IMR-90 (cell line): ENCODE results near the gene NEURL1B. TPM values are rescaled to one million over a fixed set of nuclear protein-coding genes. Genes with fewer than 3 reads are reported as not detected.

ENCODE experiments used
- ATAC-seq: fragments of 200-7000 bp; cut with Tn5 transposase; 2 replicates; pipeline ENCODE4 v1.9.1; 2020; ENCODE audit warnings: low read depth, mild to moderate bottlenecking, moderate library complexity
- BruUV-seq: library from RNA; stranded (reverse); fragments of 400-500 nt; replicated peaks from 2 replicates; lab custom pipeline; 2021; lab: Mats Ljungman, UMichigan
- CTCF ChIA-PET: fragments of 300-600 bp; formaldehyde crosslinking; extraction: SDS; loops from one replicate; lab custom pipeline; 2021; ENCODE audit warnings: antibody characterized with exemption; lab: Yijun Ruan, JAX
- POLR2A ChIA-PET: fragments of 300-600 bp; sonication (Branson Sonifier 250); formaldehyde crosslinking; loops from one replicate; lab custom pipeline; 2022; ENCODE audit warnings: antibody characterized with exemption; ENCODE audit not compliant: unreplicated experiment; lab: Charles Lee
- DNase-seq: peaks from one replicate; pipeline ENCODE4 v3.0.0; 2013
- H2AFZ ChIP-seq: replicated peaks from 2 replicates; pipeline ENCODE3; 2013; ENCODE audit warnings: low read length, mild to moderate bottlenecking; ENCODE audit not compliant: poor library complexity
- H2AK5ac ChIP-seq: 2 replicates; pipeline ENCODE4 v1.6.1; 2013; ENCODE audit warnings: low read depth, low read length, inconsistent platforms
- H2AK9ac ChIP-seq: replicated peaks from 2 replicates; pipeline ENCODE3; 2013; ENCODE audit warnings: mild to moderate bottlenecking, low read depth, low read length, moderate library complexity; ENCODE audit not compliant: poor library complexity
- H2BK120ac ChIP-seq: 2 replicates; pipeline ENCODE4 v1.6.1; 2013; ENCODE audit warnings: low read depth, low read length, inconsistent platforms
- H2BK15ac ChIP-seq: 3 replicates; pipeline ENCODE4 v1.6.1; 2013; ENCODE audit warnings: low read depth, low read length, inconsistent platforms
- H2BK20ac ChIP-seq: 2 replicates; pipeline ENCODE4 v1.6.1; 2013; ENCODE audit warnings: low read depth, mild to moderate bottlenecking, inconsistent platforms, low read length, moderate library complexity
- H2BK5ac ChIP-seq: 2 replicates; pipeline ENCODE4 v1.6.1; 2013; ENCODE audit warnings: mild to moderate bottlenecking, low read depth, low read length, inconsistent platforms; ENCODE audit not compliant: poor library complexity, severe bottlenecking
- H3K14ac ChIP-seq: replicated peaks from 2 replicates; pipeline ENCODE4 v1.6.1; 2013; ENCODE audit warnings: low read depth, low read length, inconsistent platforms
- H3K18ac ChIP-seq: 2 replicates; pipeline ENCODE4 v1.6.1; 2013; ENCODE audit warnings: low read depth, low read length, control low read depth
- H3K23ac ChIP-seq: 2 replicates; pipeline ENCODE4 v1.6.1; 2013; ENCODE audit warnings: low read depth, low read length, inconsistent platforms
- H3K27ac ChIP-seq: 2 replicates; pipeline ENCODE4 v1.5.1; 2013; ENCODE audit warnings: mild to moderate bottlenecking, control low read depth, low read length; ENCODE audit not compliant: insufficient read depth
- H3K27me3 ChIP-seq: 2 replicates; pipeline ENCODE4 v1.6.1; 2013; ENCODE audit warnings: low read length; ENCODE audit not compliant: control insufficient read depth, insufficient read depth
- H3K36me3 ChIP-seq: 2 replicates; pipeline ENCODE4 v1.6.1; 2013; ENCODE audit warnings: low read length, mixed read lengths; ENCODE audit not compliant: control insufficient read depth, insufficient read depth
- H3K4ac ChIP-seq: 2 replicates; pipeline ENCODE4 v1.6.1; 2013; ENCODE audit warnings: low read depth, low read length, inconsistent platforms
- H3K4me1 ChIP-seq: 2 replicates; pipeline ENCODE4 v1.6.1; 2013; ENCODE audit warnings: low read length, mixed read lengths; ENCODE audit not compliant: control insufficient read depth, insufficient read depth
- H3K4me2 ChIP-seq: 2 replicates; pipeline ENCODE4 v1.6.1; 2013; ENCODE audit warnings: low read depth, mild to moderate bottlenecking, control low read depth, low read length, moderate library complexity
- H3K4me3 ChIP-seq: 2 replicates; pipeline ENCODE4 v1.5.1; 2013; ENCODE audit warnings: low read depth, mild to moderate bottlenecking, control low read depth, low read length, moderate library complexity; ENCODE audit not compliant: insufficient read depth
- H3K56ac ChIP-seq: 2 replicates; pipeline ENCODE4 v1.6.1; 2013; ENCODE audit warnings: low read length, inconsistent platforms; ENCODE audit not compliant: insufficient read depth; ENCODE audit errors: extremely low read depth
- H3K79me1 ChIP-seq, 2 experiments: 2 replicates each; pipeline ENCODE4 v1.6.1; 2013; ENCODE audit warnings: low read length in 2 of 2, inconsistent platforms in 1 of 2, low read depth in 1 of 2
- H3K9ac ChIP-seq: 2 replicates; pipeline ENCODE4 v1.6.1; 2013; ENCODE audit warnings: low read depth, low read length, control low read depth
- H3K9me1 ChIP-seq: 2 replicates; pipeline ENCODE4 v1.6.1; 2013; ENCODE audit warnings: low read length, inconsistent platforms; ENCODE audit not compliant: insufficient read depth
- H3K9me3 ChIP-seq: 2 replicates; pipeline ENCODE4 v1.6.1; 2013; ENCODE audit warnings: low read length; ENCODE audit not compliant: control insufficient read depth, insufficient read depth
- H4K20me1 ChIP-seq: 2 replicates; pipeline ENCODE4 v1.6.1; 2013; ENCODE audit warnings: low read length, inconsistent platforms; ENCODE audit not compliant: insufficient read depth
- H4K5ac ChIP-seq: 2 replicates; pipeline ENCODE4 v1.6.1; 2013; ENCODE audit warnings: mild to moderate bottlenecking, low read depth, low read length, control low read depth
- H4K8ac ChIP-seq, 2 experiments: 2 replicates each; pipeline ENCODE4 v1.6.1; 2013; ENCODE audit warnings: low read depth in 2 of 2, low read length in 2 of 2, control low read depth in 1 of 2, inconsistent platforms in 1 of 2
- H4K91ac ChIP-seq: 2 replicates; pipeline ENCODE4 v1.6.1; 2013; ENCODE audit warnings: low read depth, low read length, inconsistent platforms; ENCODE audit not compliant: insufficient read depth
- MAFK ChIP-seq: IDR thresholded peaks from 2 replicates; pipeline ENCODE4 v1.6.1; 2012; ENCODE audit warnings: low read depth, low read length, improper control_type of control experiment
- RAD21 ChIP-seq: IDR thresholded peaks from 2 replicates; pipeline ENCODE4 v1.6.1; 2012; ENCODE audit warnings: low read length, improper control_type of control experiment
- RFX5 ChIP-seq: IDR thresholded peaks from 2 replicates; pipeline ENCODE4 v1.8.0; 2012; ENCODE audit warnings: low read depth, mild to moderate bottlenecking, low read length, moderate library complexity
- SMC3 ChIP-seq: fragments of 150-350 bp; IDR thresholded peaks from 2 replicates; pipeline ENCODE4 v1.6.1; 2016; ENCODE audit warnings: low read depth, mild to moderate bottlenecking, antibody characterized with exemption, low read length, moderate library complexity
- WGBS, 2 experiments: methylation state at CpG; one replicate each; pipeline versions ENCODE4 v1.1.5 to v1.1.7; 2013; ENCODE audit warnings: missing lambda C conversion rate in 2 of 2; ENCODE audit not compliant: insufficient read length in 1 of 2; ENCODE audit errors: extremely low coverage in 2 of 2; 5-methylcytosine and 5-hydroxymethylcytosine counted together
- dilution Hi-C: fragments of 300-500 bp; cut with HindIII; formaldehyde crosslinking; loops from one replicate; pipeline ENCODE4 v1.14.3; 2018; ENCODE audit warnings: low sequenced_read_pairs; ENCODE audit not compliant: unreplicated experiment
- in situ Hi-C: fragments of 300-500 bp; cut with MboI; formaldehyde crosslinking; loops from 3 replicates; pipeline ENCODE4 v1.14.3; 2019; ENCODE audit warnings: low sequenced_read_pairs, inconsistent platforms, mixed read lengths
- intact Hi-C: fragments of 100-400 bp; cut with micrococcal nuclease; formaldehyde crosslinking; loops from 2 replicates; pipeline ENCODE4 v1.10.0; 2022
- polyA plus RNA-seq, 3 experiments: library from polyadenylated mRNA; depleted of rRNA; stranded (reverse); fragments of >200 nt; gene quantifications; 2 replicates each; pipeline ENCODE4 v1.2.3, GENCODE V29; 2012; ENCODE audit warnings: low replicate concordance in 1 of 3
- total RNA-seq: library from RNA; depleted of rRNA; stranded (reverse); fragments of >200 nt; gene quantifications from 2 replicates; pipeline ENCODE4 v1.2.3, GENCODE V29; 2012

Gene NEURL1B
- total and polyA plus RNA-seq, 2 of the 4 experiments (the other 2 are of a cell fraction), result 1.8 to 2.8 TPM

DNA sequence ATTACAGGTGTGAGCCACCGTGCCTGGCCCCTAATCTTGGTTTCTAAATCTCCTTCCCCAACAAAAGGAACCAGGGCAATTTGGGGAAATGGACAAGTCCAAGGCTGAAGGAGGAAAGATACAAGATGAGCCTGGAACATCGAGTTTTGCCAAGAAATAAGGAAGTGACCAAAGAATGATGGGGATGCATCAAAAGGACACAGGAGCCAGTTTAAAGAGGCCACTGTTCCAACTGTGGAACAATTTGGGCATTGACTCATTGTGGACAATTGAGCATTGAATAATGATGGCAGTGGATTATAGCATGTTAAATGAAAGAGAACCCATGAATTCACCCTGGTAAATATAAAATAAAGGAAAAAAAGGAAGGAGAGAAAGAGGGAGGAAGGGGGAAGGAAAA lies 82.4 kb downstream of the NEURL1B start:
- BruUV-seq, result no TSS peak
- Histone ChIP-seq H3K18ac (no peak overlapping the region), H3K23ac (no peak overlapping the region), H3K4me2 (no peak overlapping the region), H3K4me1 (peaks cover 5% of the 10 kb centered on the region), H2BK120ac (no peak overlapping the region), H2BK15ac (no peak overlapping the region), H2BK5ac (no peak overlapping the region), H3K14ac (no peak overlapping the region), H3K56ac (no peak overlapping the region), H4K91ac (no peak overlapping the region), H3K4ac (no peak overlapping the region), H3K27ac (no peak overlapping the region), H3K27me3 (peaks cover 5% of the 10 kb centered on the region; the same call in 1 of the 2 replicates), H2AK5ac (no peak overlapping the region), H4K20me1 (no peaks in the 10 kb centered on the region), H3K36me3 (no peaks in the 10 kb centered on the region), H3K9ac (no peak overlapping the region), H2AK9ac (no peak overlapping the region), H4K5ac (no peak overlapping the region), H3K9me1 (no peaks in the 10 kb centered on the region), H2BK20ac (no peak overlapping the region), H3K9me3 (no peaks in the 10 kb centered on the region), H4K8ac (no peak overlapping the region), H2AFZ (no peak overlapping the region), H3K79me1 (no peaks in the 10 kb centered on the region), H3K4me3 (no peak overlapping the region)
- ChIA-PET POLR2A (interaction anchor here (0.6 kb wide), 1 partner anchor 48 kb away, joined by 3 read pairs; no protein-coding TSS in a partner anchor), CTCF (interaction anchor here (1.8 kb wide), 1 partner anchor 9 kb away, joined by 7 read pairs; no protein-coding TSS in a partner anchor)
- no peak for ATAC-seq
- dilution Hi-C loops, result no loop called here
- no peak for TF ChIP-seq RFX5
- no peak for TF ChIP-seq RAD21
- TF ChIP-seq SMC3, result no peak
- TF ChIP-seq MAFK, result no peak
- no peak for DNase-seq
- 67% methylated on average over 1 of the region's 2 CpGs; no CpG with 5 or more reads in 1 of the 2 experiments for WGBS, 2 experiments
- in situ Hi-C loops, result loop anchor here (25.0 kb wide), 1 partner anchor 864 kb away; no protein-coding TSS in a partner anchor
- intact Hi-C loops, result no loop called here
